Fibroblast of pulmonary artery (primary cell): ENCODE data around the gene ETV7.

Source experiments
- DNase-seq: peaks from one replicate; pipeline ENCODE4 v3.0.0-alpha.2; 2010; ENCODE audit warnings: low read depth
- H3K4me3 ChIP-seq: replicated peaks from 2 replicates; pipeline ENCODE4 v1.5.1; 2011; ENCODE audit warnings: low read depth, mild to moderate bottlenecking, control low read depth, low read length, moderate library complexity
- CTCF ChIP-seq: IDR thresholded peaks from 2 replicates; pipeline ENCODE4 v1.5.1; 2011; ENCODE audit warnings: mild to moderate bottlenecking, control low read depth, low read length, inconsistent platforms; ENCODE audit errors: missing control alignments

Gene ETV7

GRCh38 chr6:36324191-36324590, 63.3 kb downstream of the ETV7 start:
- DNase-seq: no peak
- no peak overlapping the region for H3K4me3 ChIP-seq
- no peak for TF ChIP-seq CTCF

- no peak for TF ChIP-seq CTCF
- peak; percentile 25 for DNase-seq
- no peak overlapping the region for H3K4me3 ChIP-seq
Observed at GRCh38 chr6:36323062-36323461, 64.4 kb downstream of the ETV7 start.

- no peak for TF ChIP-seq CTCF
- no peak overlapping the region for H3K4me3 ChIP-seq
- no peak for DNase-seq
Observed at GRCh38 chr6:36322591-36322990, 64.9 kb downstream of the ETV7 start.

- no peak overlapping the region for H3K4me3 ChIP-seq
- DNase-seq: no peak
- no peak for TF ChIP-seq CTCF
Observed at GRCh38 chr6:36320475-36320874, 67.0 kb downstream of the ETV7 start.

GRCh38 chr6:36319821-36320220, 67.6 kb downstream of the ETV7 start:
- no peak overlapping the region for H3K4me3 ChIP-seq
- no peak for DNase-seq
- TF ChIP-seq CTCF: no peak

GRCh38 chr6:36319436-36319762, 68.1 kb downstream of the ETV7 start:
- no peak for TF ChIP-seq CTCF
- no peak for DNase-seq
- H3K4me3 ChIP-seq: no peak overlapping the region

- TF ChIP-seq CTCF: no peak
- no peak overlapping the region for H3K4me3 ChIP-seq
- DNase-seq: no peak
Observed at GRCh38 chr6:36318690-36319435, 68.6 kb downstream of the ETV7 start.
